ENCODE results near the gene TRPM2.

DNA sequence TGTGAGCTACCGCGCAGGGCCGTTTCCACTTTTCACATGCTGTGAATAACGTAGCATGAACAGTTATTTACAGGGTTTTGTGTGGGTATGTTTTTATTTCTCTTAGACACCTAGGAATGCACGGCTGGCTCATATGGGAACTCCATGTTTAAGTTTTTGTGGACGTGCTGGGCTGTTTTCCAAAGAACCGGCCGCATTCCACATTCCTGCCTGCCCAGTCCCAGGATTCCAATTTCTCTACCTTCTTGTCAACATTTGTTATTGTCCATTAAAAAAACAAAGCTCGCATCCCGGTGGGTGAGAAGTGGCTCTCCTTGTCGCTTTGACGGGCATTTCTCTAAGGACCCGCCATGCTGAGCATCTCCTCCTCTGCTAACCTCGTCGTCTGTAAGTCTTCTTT lies 54.8 kb downstream of the TRPM2 start:
- TF ChIP-seq POLR2A (IDR thresholded peaks at IDR 0.05) = no peak
- TF ChIP-seq, protein P1, sequence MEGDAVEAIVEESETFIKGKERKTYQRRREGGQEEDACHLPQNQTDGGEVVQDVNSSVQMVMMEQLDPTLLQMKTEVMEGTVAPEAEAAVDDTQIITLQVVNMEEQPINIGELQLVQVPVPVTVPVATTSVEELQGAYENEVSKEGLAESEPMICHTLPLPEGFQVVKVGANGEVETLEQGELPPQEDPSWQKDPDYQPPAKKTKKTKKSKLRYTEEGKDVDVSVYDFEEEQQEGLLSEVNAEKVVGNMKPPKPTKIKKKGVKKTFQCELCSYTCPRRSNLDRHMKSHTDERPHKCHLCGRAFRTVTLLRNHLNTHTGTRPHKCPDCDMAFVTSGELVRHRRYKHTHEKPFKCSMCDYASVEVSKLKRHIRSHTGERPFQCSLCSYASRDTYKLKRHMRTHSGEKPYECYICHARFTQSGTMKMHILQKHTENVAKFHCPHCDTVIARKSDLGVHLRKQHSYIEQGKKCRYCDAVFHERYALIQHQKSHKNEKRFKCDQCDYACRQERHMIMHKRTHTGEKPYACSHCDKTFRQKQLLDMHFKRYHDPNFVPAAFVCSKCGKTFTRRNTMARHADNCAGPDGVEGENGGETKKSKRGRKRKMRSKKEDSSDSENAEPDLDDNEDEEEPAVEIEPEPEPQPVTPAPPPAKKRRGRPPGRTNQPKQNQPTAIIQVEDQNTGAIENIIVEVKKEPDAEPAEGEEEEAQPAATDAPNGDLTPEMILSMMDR (IDR thresholded peaks at IDR 0.05 in 4 of 5, conservative IDR thresholded peaks at IDR 0.05 in 1 of 5) = no peak
